Measurements from ENCODE around the gene SMPD4. TPM values are rescaled to one million over a fixed set of nuclear protein-coding genes. Genes with fewer than 3 reads are reported as not detected.
"Not testable (repeated sequence)": the region's sequence is repeated elsewhere in the genome, so short reads cannot be mapped to it uniquely, and the experiment has no call there.

SMPD4 gene
- total RNA-seq, 1 donor from 2014 or later = 66.3 TPM

GRCh38 chr2:130160131-130160530, 21.3 kb downstream of the SMPD4 start:
- no peak overlapping the region for H3K4me3 Mint-ChIP-seq (ENCODE audit: unreplicated experiment)
- H3K27me3 Mint-ChIP-seq (ENCODE audit: low read depth, unreplicated experiment) = no peaks in the 10 kb centered on the region
- H3K36me3 Mint-ChIP-seq (ENCODE audit: low read depth, unreplicated experiment) = peaks cover 5% of the 10 kb centered on the region
- no peak overlapping the region for H3K9ac ChIP-seq (ENCODE audit: low read length)
- no peaks in the 10 kb centered on the region for H3K27me3 ChIP-seq (ENCODE audit: insufficient read depth, low read length)
- H3K9me3 ChIP-seq (ENCODE audit: insufficient read depth, low read depth, low read length) = no peaks in the 10 kb centered on the region
- H4K20me1 ChIP-seq (ENCODE audit: insufficient read depth, low read length) = no peaks in the 10 kb centered on the region
- DNase-seq (ENCODE audit: low read depth) = no peak
- H3K4me1 ChIP-seq (ENCODE audit: insufficient read depth, low read length) = no peaks in the 10 kb centered on the region
- H3K4me3 ChIP-seq (ENCODE audit: insufficient read depth, low read depth, low read length) = no peak overlapping the region
- no peak overlapping the region for H2AFZ ChIP-seq (ENCODE audit: low read depth, low read length)
- no peaks in the 10 kb centered on the region for H3K79me2 ChIP-seq (ENCODE audit: insufficient read depth, low read length)
- no peak for FAIRE-seq
- TF ChIP-seq EZH2 (IDR thresholded peaks at IDR 0.05; ENCODE audit: insufficient read depth, low read length) (no peak), CTCF (IDR thresholded peaks at IDR 0.05; ENCODE audit: insufficient read depth, low read depth, low read length) (no peak)
- H3K4me2 ChIP-seq (ENCODE audit: low read length) = no peak overlapping the region
- peaks cover 2% of the 10 kb centered on the region for H3K4me1 Mint-ChIP-seq (ENCODE audit: low read depth, unreplicated experiment)
- H3K9me3 Mint-ChIP-seq (ENCODE audit: unreplicated experiment) = no peaks in the 10 kb centered on the region
- no peak overlapping the region for H3K27ac ChIP-seq (ENCODE audit: low read depth, low read length)
- peaks cover 5% of the 10 kb centered on the region for H3K36me3 ChIP-seq (ENCODE audit: insufficient read depth, low read length)
- no peak overlapping the region for H3K27ac Mint-ChIP-seq (ENCODE audit: unreplicated experiment)

- not testable (repeated sequence) for H3K27ac Mint-ChIP-seq (ENCODE audit: unreplicated experiment); H3K27me3 Mint-ChIP-seq (ENCODE audit: low read depth, unreplicated experiment); H3K27ac ChIP-seq (ENCODE audit: low read depth, low read length); H3K4me1 ChIP-seq (ENCODE audit: insufficient read depth, low read length); H3K4me2 ChIP-seq (ENCODE audit: low read length); H3K9me3 Mint-ChIP-seq (ENCODE audit: unreplicated experiment); H3K79me2 ChIP-seq (ENCODE audit: insufficient read depth, low read length); H3K27me3 ChIP-seq (ENCODE audit: insufficient read depth, low read length); H3K4me3 Mint-ChIP-seq (ENCODE audit: unreplicated experiment); H3K36me3 Mint-ChIP-seq (ENCODE audit: low read depth, unreplicated experiment); DNase-seq (ENCODE audit: low read depth); H3K9ac ChIP-seq (ENCODE audit: low read length); H4K20me1 ChIP-seq (ENCODE audit: insufficient read depth, low read length); H3K4me3 ChIP-seq (ENCODE audit: insufficient read depth, low read depth, low read length); H2AFZ ChIP-seq (ENCODE audit: low read depth, low read length); FAIRE-seq; H3K9me3 ChIP-seq (ENCODE audit: insufficient read depth, low read depth, low read length); H3K4me1 Mint-ChIP-seq (ENCODE audit: low read depth, unreplicated experiment); H3K36me3 ChIP-seq (ENCODE audit: insufficient read depth, low read length)
Observed at GRCh38 chr2:130159376-130159775, 22.0 kb downstream of the SMPD4 start.

- H3K27ac ChIP-seq (ENCODE audit: low read depth, low read length) = no peak overlapping the region
- H3K36me3 Mint-ChIP-seq (ENCODE audit: low read depth, unreplicated experiment) = peaks cover 4% of the 10 kb centered on the region
- H3K36me3 ChIP-seq (ENCODE audit: insufficient read depth, low read length) = no peaks in the 10 kb centered on the region
- H3K27me3 ChIP-seq (ENCODE audit: insufficient read depth, low read length) = no peaks in the 10 kb centered on the region
- no peak overlapping the region for H3K9ac ChIP-seq (ENCODE audit: low read length)
- no peak for TF ChIP-seq CTCF (IDR thresholded peaks at IDR 0.05; ENCODE audit: insufficient read depth, low read depth, low read length)
- no peak for TF ChIP-seq EZH2 (IDR thresholded peaks at IDR 0.05; ENCODE audit: insufficient read depth, low read length)
- peaks cover 2% of the 10 kb centered on the region for H3K4me1 Mint-ChIP-seq (ENCODE audit: low read depth, unreplicated experiment)
- FAIRE-seq = no peak
- no peaks in the 10 kb centered on the region for H3K79me2 ChIP-seq (ENCODE audit: insufficient read depth, low read length)
- no peak overlapping the region for H2AFZ ChIP-seq (ENCODE audit: low read depth, low read length)
- no peak overlapping the region for H3K27ac Mint-ChIP-seq (ENCODE audit: unreplicated experiment)
- H4K20me1 ChIP-seq (ENCODE audit: insufficient read depth, low read length) = no peaks in the 10 kb centered on the region
- H3K4me3 ChIP-seq (ENCODE audit: insufficient read depth, low read depth, low read length) = no peak overlapping the region
- DNase-seq (ENCODE audit: low read depth) = no peak
- H3K9me3 ChIP-seq (ENCODE audit: insufficient read depth, low read depth, low read length) = no peaks in the 10 kb centered on the region
- H3K4me1 ChIP-seq (ENCODE audit: insufficient read depth, low read length) = no peaks in the 10 kb centered on the region
- no peaks in the 10 kb centered on the region for H3K27me3 Mint-ChIP-seq (ENCODE audit: low read depth, unreplicated experiment)
- no peak overlapping the region for H3K4me2 ChIP-seq (ENCODE audit: low read length)
- no peak overlapping the region for H3K4me3 Mint-ChIP-seq (ENCODE audit: unreplicated experiment)
- no peaks in the 10 kb centered on the region for H3K9me3 Mint-ChIP-seq (ENCODE audit: unreplicated experiment)
Observed at GRCh38 chr2:130158631-130159030, 22.8 kb downstream of the SMPD4 start.

GRCh38 chr2:130157825-130158514, 23.4 kb downstream of the SMPD4 start:
- not testable (repeated sequence) for H3K4me2 ChIP-seq (ENCODE audit: low read length); FAIRE-seq; H3K27me3 ChIP-seq (ENCODE audit: insufficient read depth, low read length); H2AFZ ChIP-seq (ENCODE audit: low read depth, low read length); H3K4me3 ChIP-seq (ENCODE audit: insufficient read depth, low read depth, low read length); H3K36me3 Mint-ChIP-seq (ENCODE audit: low read depth, unreplicated experiment); H3K4me3 Mint-ChIP-seq (ENCODE audit: unreplicated experiment); H4K20me1 ChIP-seq (ENCODE audit: insufficient read depth, low read length); H3K27ac ChIP-seq (ENCODE audit: low read depth, low read length); H3K4me1 Mint-ChIP-seq (ENCODE audit: low read depth, unreplicated experiment); H3K9ac ChIP-seq (ENCODE audit: low read length); H3K9me3 Mint-ChIP-seq (ENCODE audit: unreplicated experiment); H3K4me1 ChIP-seq (ENCODE audit: insufficient read depth, low read length); H3K27ac Mint-ChIP-seq (ENCODE audit: unreplicated experiment); H3K9me3 ChIP-seq (ENCODE audit: insufficient read depth, low read depth, low read length); DNase-seq (ENCODE audit: low read depth); H3K36me3 ChIP-seq (ENCODE audit: insufficient read depth, low read length); H3K27me3 Mint-ChIP-seq (ENCODE audit: low read depth, unreplicated experiment); H3K79me2 ChIP-seq (ENCODE audit: insufficient read depth, low read length)

- not testable (repeated sequence) for H3K9ac ChIP-seq (ENCODE audit: low read length); H3K36me3 ChIP-seq (ENCODE audit: insufficient read depth, low read length); H3K4me1 ChIP-seq (ENCODE audit: insufficient read depth, low read length); H3K27me3 ChIP-seq (ENCODE audit: insufficient read depth, low read length); H3K27me3 Mint-ChIP-seq (ENCODE audit: low read depth, unreplicated experiment); H3K4me3 Mint-ChIP-seq (ENCODE audit: unreplicated experiment); H3K9me3 Mint-ChIP-seq (ENCODE audit: unreplicated experiment); H3K4me2 ChIP-seq (ENCODE audit: low read length); H3K27ac Mint-ChIP-seq (ENCODE audit: unreplicated experiment); H3K4me1 Mint-ChIP-seq (ENCODE audit: low read depth, unreplicated experiment); H4K20me1 ChIP-seq (ENCODE audit: insufficient read depth, low read length); DNase-seq (ENCODE audit: low read depth); H3K27ac ChIP-seq (ENCODE audit: low read depth, low read length); H2AFZ ChIP-seq (ENCODE audit: low read depth, low read length); FAIRE-seq; H3K36me3 Mint-ChIP-seq (ENCODE audit: low read depth, unreplicated experiment); H3K4me3 ChIP-seq (ENCODE audit: insufficient read depth, low read depth, low read length); H3K9me3 ChIP-seq (ENCODE audit: insufficient read depth, low read depth, low read length); H3K79me2 ChIP-seq (ENCODE audit: insufficient read depth, low read length)
Observed at GRCh38 chr2:130157354-130157753, 24.0 kb downstream of the SMPD4 start.
